GM19455 (cell line): Measurements from ENCODE around the gene KLHDC10.
A peak's percentile ranks its signal among the peaks of the same experiment; 100 is the strongest.
"Not testable (repeated sequence)": the region's sequence is repeated elsewhere in the genome, so short reads cannot be mapped to it uniquely, and the experiment has no call there.

Experiments
- ATAC-seq: cut with Tn5 transposase; IDR thresholded peaks from one replicate; pipeline ENCODE4 v1.9.1; 2021; ENCODE audit not compliant: unreplicated experiment

Gene KLHDC10

DNA sequence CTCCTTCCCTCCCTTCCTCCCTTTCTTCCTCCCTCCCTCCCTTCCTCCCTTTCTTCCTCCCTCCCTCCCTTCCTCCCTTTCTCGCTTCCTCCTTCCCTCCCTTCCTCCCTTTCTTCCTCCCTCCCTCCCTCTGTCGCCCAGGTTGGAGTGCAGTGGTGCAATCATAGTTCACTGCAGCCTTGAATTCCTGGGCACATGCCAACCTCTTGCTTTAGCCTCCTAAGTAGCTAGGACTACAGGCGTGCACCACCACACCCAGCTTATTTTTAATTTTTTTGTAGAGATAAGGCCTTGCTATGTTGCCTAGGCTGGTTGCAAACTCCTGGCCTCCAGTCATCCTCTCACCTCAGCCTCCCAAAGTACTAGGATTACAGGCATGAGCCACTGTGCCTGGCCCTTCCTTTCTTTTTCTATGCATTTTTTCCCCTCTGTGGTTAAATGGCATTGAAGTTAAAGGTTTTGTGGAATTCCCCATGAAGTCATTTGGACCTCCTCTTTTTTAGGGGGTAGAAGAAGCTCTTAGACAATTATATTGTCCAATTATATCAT lies 9.6 kb downstream of the KLHDC10 start:
- no peak for ATAC-seq

DNA sequence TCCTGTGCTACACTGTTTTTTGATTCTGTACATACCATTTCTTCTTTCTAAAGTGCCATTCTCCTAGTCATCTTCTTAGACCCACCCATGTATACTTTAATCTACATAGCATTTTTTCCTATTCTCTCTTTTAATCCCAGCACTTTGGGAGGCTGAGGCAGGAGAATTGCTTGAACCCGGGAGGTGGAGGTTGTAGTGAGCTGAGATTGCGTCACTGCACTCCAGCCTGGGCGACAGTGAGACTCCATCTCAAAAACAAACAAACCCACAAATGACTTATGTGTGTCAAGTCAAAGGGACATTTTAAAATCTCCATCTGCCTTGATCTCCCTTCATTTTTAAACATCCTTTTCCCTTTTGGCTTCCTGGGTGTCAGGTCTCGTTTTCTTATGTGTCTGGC lies 13.2 kb downstream of the KLHDC10 start:
- not testable (repeated sequence) for ATAC-seq

DNA sequence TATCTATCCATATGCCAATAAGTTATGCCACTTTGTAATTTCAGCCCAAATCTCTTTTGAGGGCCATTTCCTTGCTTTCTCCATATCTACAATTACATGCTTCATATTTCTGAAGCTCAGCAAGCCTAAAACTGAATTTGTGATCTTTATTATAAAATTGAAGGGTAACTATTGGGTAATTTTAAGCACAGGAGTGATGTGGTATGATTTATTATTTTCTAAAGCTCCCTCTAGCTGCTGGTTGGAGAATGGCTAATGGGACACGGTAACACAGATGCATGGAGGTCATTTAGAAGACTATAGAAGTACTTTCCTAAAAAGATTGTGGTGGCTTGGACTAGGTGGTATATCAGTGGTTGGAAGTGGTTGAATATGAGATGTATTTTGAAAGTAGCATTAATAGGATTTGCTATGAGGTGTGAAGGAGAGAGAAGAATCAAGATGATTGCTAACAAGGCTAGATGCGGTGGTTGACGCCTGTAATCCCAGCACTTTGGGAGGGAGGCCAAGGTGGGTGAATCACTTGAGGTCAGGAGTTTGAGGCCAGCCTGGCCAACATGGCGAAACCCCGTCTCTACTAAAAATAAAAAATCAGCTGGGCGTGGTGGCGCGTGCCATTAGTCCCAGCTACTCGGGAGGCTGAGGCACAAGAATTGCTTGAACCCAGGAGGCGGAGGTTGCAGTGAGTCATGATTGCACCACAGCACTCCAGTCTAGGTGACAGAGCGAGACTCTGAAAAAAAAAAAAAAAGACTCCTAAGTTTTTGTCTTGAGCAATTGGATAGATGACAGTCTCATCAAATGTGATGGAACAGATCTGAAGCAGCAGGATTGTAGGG lies 13.9 kb downstream of the KLHDC10 start:
- ATAC-seq: no peak

DNA sequence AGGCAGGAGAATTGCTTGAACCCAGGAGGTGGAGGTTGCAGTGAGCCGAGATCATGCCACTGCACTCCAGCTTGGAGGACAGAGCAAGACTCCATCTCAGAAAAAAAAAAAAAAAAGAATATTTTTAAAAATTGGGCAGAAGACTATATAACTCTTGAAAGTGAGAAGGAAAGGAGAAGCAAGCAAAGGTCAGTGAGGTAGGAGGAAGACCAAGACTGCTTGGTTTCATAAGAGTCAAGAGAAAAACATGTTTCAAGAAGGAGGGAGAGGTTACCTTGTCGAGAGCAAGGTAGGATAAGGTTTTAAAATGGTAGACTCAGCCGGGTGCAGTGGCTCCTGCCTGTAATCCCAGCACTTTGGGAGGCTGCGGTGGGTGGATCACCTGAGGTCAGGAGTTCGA lies 14.9 kb downstream of the KLHDC10 start:
- not testable (repeated sequence) for ATAC-seq

DNA sequence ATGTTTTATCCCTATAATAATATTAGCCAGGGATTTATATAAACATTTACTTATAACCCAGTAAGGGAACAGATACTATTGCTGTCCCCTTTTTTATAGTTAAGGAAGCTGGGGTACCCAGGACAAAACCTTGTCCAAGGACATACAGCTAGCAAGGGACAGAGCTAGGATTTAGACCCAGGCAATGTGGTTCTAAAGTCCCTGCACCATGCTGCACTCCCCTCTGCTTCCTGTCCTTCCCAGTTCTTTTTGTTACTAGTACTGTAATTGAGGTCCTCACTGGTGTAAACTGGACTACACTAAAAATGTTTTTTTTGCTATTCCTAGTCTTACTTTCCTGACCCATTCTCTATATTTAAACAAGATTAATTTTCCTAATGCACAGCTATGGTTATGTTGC lies 16.6 kb downstream of the KLHDC10 start:
- no peak for ATAC-seq

DNA sequence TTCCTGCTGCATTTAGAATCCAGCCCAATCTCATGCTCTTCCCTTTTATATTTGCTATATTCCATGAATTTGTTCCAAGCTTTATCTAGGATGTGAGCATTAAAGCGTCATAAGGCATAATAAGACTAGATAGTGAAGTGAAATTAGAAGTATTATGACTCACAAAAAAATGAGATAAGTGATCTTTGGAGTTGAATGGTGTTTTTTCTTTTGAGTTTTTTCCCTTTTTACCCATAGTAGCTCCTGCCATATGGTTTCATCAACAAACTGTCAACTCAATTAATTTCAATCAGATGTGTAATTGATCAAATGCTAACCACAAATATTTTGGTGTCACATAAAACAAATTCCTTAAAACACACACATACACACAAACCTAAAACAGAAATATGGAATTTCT lies 17.0 kb downstream of the KLHDC10 start:
- ATAC-seq: no peak

DNA sequence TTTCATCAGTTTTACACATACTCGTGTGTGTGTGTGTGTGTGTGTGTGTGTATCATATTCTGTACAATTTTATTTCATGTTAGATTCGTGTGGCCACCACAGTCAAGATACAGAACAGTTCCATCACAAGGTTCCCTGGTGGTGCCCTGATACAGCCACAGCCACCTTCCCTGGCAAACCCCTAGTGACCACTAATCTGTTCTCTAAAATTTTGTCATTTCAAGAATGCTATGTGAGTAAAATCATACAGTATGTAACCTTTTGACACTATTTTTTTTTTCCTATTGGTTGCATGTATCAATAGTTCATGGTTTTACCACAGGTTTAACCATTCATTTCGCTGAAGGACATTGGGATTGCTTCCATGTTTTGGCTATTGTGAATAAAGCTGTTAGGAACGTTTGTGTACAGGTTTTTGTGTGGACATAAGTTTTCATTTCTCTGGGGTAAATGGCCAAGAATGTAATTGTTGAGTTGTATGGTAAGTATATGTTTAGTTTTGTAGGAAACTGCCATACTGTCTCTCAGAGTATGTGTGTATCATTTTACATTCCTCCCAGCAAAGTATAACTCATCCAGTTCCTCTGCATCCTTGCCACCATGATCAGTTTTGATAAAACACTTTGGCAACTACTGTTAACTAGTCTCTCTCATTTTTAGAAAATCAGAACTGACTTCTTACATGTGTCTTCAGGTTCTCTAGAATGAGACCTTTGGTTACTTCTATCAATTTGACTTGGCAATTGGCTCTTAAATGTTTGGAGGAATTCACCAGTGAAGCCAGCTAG lies 20.6 kb downstream of the KLHDC10 start:
- ATAC-seq: no peak

DNA sequence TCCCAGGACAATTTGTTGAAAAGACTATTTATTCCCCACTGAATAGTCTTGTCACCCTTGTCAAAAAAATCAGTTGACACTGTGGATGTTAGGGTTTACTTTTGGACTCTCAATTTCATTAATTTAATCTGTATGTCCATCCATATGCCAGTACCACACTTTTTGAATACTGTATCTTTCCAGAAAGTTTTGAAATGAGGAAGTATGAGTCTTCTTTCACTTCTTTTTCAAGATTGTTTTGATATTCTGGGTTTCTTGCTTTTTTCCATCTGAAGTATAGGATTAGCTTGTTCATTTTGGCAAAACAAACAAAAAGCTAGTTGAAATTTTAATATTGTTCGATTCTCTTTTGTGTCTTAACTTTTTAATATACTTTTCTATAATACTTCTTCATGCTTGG lies 21.7 kb downstream of the KLHDC10 start:
- ATAC-seq: no peak

DNA sequence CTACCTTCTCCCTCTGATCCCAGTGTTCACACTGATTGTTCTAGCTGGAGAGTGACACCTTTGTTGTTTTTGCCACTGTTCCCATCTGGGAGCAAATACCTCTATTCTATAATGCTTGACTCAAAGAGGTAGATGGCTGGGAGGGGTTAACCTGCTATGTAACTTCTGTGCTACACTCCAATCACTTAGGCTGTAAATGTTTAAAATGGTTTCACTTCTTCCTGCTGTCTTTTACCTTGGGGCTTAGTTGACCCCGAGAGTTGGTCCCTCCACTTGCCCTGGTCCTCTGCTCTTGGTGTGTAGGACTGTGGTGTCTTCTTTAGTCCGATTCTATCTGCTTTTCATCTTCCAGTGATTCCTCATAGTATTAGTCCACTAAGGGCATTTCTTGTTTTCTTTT lies 22.3 kb downstream of the KLHDC10 start:
- ATAC-seq: no peak

DNA sequence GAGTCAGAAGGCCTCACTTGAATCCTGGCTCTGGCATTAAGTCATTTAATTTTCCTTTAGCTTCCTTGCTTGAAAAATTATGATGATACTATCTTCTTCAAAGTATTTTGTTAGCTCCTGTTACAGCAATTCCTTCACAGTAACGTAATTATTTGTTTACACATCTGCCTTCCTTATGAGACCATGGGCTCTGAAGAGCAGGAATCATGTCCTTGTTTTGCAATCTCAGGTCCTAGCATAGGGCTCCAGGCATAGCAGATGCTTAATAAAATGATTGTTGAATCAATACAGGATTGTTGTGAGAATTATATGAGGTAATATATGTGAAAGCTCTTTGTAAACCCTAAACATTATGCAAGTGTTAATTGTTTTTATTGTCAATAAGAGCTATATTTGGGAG lies 25.5 kb downstream of the KLHDC10 start:
- ATAC-seq: no peak

DNA sequence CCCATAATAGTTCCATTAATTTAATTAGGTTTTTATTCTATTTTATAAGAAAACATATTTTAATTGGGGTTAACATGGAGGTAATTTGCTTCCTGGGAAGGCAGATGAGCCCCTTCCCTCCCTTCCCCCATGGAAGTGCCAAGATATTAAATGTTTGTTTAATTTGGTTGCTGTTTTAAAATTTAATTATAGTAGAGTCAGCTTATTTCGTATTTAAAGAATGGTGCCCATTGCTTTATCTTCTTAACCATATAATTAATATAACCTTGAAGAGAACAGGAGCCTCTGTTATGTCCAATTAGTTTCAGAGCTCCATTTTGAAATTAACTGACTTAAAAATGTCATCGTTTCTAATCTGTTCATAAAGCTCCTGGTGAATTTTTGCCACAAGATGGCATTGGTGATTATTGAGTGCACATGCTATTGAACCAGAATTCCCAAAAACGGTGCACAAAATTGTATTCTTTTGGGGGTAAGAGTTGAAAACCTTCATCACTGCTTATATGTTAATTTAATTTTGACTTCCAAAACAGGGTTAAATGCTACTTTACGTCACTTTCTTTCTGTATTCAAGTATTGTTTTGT lies 26.0 kb downstream of the KLHDC10 start:
- ATAC-seq: no peak

DNA sequence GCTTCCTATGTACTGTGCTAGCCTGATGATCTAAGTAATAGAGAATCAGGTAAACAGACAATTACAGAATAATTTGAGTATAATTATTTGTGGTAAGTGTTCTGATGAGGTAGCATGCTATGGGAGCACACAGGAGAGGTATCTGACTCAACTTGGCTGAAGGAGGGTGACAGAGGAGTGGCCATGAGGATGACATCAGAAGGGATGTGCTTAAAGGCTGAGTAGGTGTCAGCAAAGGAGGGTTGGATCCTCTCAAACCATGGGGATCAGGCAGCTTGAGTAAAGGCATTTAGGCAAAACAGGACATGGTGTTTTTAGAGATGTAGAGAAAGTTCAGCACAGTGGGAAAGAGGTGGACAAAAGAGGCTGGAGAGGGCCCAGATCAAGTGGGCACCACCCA lies 29.0 kb downstream of the KLHDC10 start:
- ATAC-seq: no peak

DNA sequence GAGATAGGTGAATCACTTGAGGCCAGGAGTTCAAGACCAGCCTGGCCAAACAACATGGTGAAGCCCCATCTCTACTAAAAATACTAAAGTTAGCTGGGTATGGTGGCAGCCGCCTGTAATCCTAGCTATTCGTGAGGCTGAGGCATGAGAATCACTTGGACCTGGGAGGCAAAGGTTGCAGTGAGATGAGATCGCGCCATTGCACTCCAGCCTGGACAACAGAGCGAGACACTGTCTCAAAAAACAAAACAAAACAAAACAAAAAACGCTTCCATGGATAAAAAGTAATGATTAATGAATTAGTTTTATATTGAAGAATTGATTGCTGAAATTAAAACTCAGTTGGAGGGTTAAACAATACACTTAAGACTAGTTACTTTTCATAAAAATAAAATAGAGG lies 32.3 kb downstream of the KLHDC10 start:
- ATAC-seq: no peak

DNA sequence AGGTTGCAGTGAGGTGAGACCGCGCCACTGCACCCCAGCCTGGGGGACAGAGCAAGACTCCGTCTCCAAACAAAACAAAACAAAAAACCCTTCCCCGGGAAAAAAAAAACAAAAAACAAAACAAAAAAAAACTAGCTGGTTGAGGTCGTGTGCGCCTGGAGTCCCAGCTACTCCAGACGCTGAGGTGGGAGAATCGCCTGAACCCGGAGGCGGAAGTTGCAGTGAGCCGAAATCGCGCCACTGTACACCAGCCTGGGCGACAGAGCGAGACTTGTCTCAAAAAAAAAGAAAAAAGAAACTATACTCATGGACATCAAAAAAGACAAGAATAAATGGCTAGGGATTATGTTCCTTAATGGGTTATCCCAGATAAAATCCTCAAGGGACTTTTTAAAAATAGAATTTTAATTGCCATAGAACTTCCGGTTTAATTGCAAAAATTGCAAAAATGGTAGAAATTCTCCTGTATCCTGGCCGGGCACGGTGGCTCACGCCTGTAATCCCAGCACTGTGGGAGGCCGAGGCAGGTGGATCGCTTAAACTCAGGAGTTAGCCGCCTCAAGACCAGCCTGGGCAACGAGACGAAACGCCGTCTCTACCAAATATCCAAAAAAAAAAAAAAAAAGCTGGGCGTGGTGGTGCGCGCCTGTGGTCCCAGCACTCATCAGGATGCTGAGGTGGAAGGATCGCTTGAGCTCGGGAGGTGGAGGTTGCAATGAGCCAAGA lies 37.8 kb downstream of the KLHDC10 start:
- ATAC-seq: no peak

DNA sequence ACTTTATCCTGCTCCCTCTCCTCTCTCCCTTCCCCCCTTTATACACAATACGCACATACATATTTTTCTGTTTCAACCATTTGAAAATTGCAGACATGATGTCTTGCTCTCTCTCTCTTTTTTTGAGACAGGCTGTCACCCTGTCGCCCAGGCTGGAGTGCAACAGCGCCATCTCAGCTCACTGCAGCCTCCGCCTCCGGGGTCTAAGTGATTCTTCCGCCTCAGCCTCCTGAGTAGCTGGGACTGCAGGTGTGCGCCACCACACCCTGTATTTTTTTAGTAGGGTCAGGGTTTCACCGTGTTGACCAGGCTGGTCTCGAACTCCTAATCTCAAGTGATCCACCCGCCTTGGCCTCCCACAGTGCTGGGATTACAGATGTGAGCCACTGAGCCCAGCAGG lies 38.5 kb downstream of the KLHDC10 start:
- ATAC-seq: no peak

DNA sequence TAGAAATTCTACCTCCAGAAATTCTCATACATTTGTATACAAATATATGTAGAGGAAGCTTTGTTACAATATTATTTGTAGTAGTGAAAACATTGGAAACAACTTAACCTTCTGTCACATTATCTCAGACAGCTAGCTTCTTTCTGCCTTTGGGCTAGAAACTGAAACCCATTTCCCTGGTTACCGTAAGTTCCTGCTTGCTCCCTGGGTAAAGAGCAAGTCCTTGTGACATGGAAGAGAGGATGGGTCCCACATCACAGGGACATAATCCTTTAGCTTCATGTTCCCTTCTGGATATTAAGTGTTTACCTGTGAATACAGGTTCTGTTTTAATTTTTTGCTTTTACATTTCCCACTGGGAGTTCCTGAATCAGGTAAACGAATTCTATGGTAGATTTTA lies 41.8 kb downstream of the KLHDC10 start:
- ATAC-seq: no peak

DNA sequence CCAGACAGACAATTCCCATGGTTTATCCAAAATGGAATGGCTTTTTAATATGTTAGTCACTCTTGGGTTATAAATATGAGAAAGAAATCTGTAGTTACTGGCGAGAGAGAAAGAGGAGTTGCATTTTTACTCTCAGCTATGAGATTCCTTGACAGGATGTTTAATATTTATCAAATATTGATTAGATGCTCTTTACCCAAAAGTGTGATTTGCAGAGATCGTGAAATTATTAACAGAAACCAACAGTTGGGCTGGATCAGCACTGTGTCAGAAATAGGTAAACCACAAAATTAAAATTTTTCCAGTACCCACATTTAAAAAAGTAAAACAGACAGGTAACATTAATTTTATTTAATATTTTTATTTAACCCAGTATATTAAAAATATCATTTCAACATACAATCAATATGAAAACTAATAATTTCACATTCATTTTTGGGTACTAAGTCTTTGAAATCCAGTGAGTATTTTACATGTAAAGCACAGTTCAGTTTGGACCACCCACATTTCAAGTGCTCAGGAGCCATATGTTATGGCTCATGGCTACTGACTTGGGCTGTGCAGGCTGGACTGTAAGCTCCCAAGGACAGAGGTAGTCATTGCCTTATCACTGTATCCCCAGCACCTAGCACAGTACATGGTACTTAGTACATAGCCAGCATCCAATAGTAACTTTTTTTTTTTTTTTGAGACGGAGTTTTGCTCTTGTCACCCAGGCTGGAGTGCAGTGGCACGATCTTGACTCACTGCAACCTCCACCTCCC lies 42.5 kb downstream of the KLHDC10 start:
- no peak for ATAC-seq

DNA sequence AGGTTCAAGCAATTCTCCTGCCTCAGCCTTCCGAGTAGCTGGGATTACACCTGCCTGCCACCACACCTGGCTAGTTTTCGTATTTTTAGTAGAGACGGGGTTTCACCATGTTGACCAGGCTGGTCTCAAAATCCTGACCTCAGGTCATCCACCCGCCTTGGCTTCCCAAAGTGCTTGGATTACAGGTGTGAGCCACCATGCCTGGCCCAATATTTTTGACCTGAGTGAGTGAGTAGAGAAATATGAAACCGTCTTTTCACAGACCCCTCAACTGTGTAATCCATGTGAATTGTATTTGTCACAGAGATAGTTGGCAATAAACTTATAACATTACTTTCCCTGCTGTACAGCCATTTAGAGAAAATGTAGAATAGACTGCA lies 43.1 kb downstream of the KLHDC10 start:
- not testable (repeated sequence) for ATAC-seq

DNA sequence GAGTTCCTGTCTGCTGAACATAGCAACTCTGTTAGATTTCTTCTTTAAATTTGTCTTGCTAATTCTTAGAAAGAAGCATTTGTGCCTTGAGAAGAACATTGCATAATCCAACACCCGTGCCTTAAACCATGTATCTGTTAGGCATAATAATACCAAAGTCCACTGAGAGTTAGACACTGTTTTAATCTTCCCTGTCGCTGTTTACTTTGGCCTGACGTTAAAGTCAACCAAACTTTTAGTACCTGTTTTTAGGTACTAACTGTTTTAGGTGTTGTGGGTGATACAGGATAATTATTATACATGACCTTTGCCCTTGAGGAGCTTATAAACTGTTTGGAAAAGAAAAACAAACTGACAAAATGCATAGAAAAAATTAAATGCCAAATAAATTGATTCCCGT lies 43.6 kb downstream of the KLHDC10 start:
- no peak for ATAC-seq

DNA sequence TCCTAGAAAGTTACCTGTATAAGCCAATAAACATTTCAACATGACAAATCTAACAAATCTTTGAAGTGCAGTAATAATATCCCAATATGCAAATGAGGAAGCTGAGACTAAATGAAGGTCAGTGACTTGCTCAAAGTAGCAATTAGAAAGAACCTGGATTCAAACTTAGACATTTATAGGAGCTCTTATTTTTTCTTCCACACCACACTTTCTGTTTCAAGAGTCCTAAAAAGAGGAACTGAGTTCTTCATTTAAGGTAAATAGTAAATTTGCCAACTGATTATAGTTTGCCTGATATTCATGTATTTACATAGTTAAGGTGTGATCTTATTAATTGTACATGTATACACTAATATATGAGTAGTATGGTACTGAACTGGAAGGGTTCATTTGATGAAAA lies 44.0 kb downstream of the KLHDC10 start:
- ATAC-seq: peak; percentile 59
